NT2/D1 (cell line): ENCODE results near the gene ADAMTSL1.

Experiments
- DNase-seq: peaks from one replicate; pipeline ENCODE4 v3.0.0-alpha.2; 2011; ENCODE audit warnings: low read depth, low spot score
- H3K27me3 ChIP-seq: 2 replicates; pipeline ENCODE4 v1.6.0; 2011; ENCODE audit warnings: mild to moderate bottlenecking; ENCODE audit not compliant: insufficient read length, insufficient read depth
- H3K36me3 ChIP-seq: 2 replicates; pipeline ENCODE4 v1.6.1; 2011; ENCODE audit warnings: mild to moderate bottlenecking, low read length, mixed read lengths; ENCODE audit not compliant: insufficient read depth, insufficient read length
- H3K4me1 ChIP-seq: 2 replicates; pipeline ENCODE4 v1.5.1; 2011; ENCODE audit not compliant: insufficient read depth, insufficient read length
- H3K4me3 ChIP-seq: 2 replicates; pipeline ENCODE4 v1.5.1; 2011; ENCODE audit warnings: low read depth; ENCODE audit not compliant: insufficient read length
- H3K9ac ChIP-seq: 2 replicates; pipeline ENCODE4 v1.6.0; 2011; ENCODE audit warnings: low read depth; ENCODE audit not compliant: insufficient read length
- H3K9me3 ChIP-seq: 2 replicates; pipeline ENCODE4 v1.5.1; 2011; ENCODE audit warnings: mild to moderate bottlenecking, low read length; ENCODE audit not compliant: insufficient read depth
- SUZ12 ChIP-seq: IDR thresholded peaks from 2 replicates; pipeline ENCODE4 v1.6.1; 2011; ENCODE audit not compliant: insufficient read length, insufficient read depth; ENCODE audit errors: extremely low read depth
- YY1 ChIP-seq: IDR thresholded peaks from 2 replicates; pipeline ENCODE4 v1.6.1; 2011; ENCODE audit not compliant: insufficient read length, insufficient read depth
- ZNF274 ChIP-seq: IDR thresholded peaks from 2 replicates; pipeline ENCODE4 v1.6.1; 2011; ENCODE audit warnings: mild to moderate bottlenecking, low read depth, low read length

The ADAMTSL1 gene

DNA sequence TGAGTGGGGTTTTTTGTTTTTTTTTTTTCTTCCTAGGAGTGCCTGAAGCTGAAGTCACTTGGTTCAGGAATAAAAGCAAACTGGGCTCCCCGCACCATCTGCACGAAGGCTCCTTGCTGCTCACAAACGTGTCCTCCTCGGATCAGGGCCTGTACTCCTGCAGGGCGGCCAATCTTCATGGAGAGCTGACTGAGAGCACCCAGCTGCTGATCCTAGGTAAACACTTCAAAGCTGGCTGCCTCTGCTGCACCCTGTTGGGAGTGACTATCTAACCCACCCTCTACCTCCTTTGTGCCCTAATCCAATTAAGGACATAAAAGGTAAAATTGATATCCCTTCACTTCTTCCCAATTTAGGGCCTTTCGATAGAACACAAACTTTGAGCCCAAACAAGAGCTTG, 352.3 kb downstream of the ADAMTSL1 start:
- DNase-seq: no peak
- Histone ChIP-seq H3K36me3 (no peaks in the 10 kb centered on the region), H3K27me3 (no peaks in the 10 kb centered on the region), H3K9me3 (no peaks in the 10 kb centered on the region), H3K9ac (no peak overlapping the region), H3K4me3 (no peak overlapping the region), H3K4me1 (peaks cover 2% of the 10 kb centered on the region)
- TF ChIP-seq ZNF274 (no peak), SUZ12 (no peak), YY1 (no peak)

DNA sequence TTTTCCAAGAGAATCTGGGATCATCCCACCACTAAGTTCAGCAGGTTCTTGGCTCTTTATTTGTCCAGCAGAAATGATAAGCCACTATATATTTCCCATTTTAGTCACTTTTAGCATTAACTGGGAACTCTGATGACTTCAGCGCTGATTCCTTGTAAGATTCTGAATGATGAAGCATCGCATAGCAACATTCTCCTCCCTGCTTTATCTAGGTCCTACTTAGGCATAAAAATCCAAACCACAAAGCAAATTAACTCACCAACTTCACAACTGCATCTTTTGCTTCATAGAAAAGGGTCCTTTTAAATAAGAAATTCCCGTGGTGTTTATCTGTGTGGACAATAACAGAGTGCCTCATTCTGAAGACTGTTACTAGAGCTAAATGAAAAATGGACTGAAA, 355.1 kb downstream of the ADAMTSL1 start:
- no peaks in the 10 kb centered on the region for H3K27me3 ChIP-seq
- DNase-seq: no peak
- no peaks in the 10 kb centered on the region for H3K36me3 ChIP-seq
- TF ChIP-seq YY1 (no peak), SUZ12 (no peak), ZNF274 (no peak)
- no peak overlapping the region for H3K9ac ChIP-seq
- H3K9me3 ChIP-seq: no peaks in the 10 kb centered on the region
- H3K4me1 ChIP-seq: peaks cover 2% of the 10 kb centered on the region
- no peak overlapping the region for H3K4me3 ChIP-seq

DNA sequence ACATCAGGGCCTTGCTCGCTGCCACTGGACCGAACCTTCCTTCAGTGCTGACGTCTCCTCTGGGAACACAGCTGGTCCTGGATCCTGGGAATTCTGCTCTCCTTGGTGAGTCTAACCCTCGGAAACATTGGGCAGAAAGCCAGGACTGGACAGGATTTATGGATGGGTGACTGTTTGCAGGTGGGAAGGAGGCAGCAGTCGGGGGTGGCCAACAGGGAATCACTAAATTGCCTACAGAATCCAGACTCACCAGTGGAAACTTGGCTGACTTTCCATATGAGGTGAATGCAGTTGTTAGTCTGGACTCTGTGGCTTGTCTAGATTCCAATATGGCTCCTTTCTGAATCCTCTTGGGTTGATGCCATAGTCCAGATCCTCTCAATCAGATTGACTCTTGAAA, 355.9 kb downstream of the ADAMTSL1 start:
- peaks cover 2% of the 10 kb centered on the region for H3K4me1 ChIP-seq
- no peak for DNase-seq
- no peak overlapping the region for H3K4me3 ChIP-seq

DNA sequence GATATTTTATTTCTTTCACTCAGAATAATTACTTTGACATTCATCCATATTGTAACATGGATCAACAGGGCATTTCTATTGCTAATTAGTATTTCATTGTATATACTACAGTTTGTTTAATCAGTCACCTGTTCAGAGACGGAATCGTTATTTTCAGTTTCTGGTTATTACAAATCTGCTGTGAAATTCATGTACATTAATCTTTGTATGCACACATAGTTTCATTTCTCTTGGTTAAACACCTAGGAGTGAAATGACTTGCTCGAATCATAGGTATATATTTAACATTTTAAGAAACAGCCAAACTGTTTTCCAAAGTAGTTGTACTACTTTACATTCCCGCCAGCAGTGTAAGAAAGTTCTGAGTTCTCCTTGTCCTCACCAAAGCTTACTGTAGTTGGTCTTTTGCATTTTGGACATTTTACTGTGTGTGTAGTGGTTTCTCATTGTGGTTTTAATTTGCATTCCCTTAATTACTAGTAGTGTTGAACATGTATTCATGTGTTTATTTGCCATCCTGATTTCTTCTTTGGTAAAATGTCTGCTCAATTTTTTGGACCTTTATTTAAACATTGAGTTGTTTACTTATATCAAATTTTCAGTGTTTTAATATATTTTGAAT, 360.9 kb downstream of the ADAMTSL1 start:
- TF ChIP-seq YY1 (no peak), SUZ12 (no peak), ZNF274 (no peak)
- H3K9ac ChIP-seq: no peak overlapping the region
- no peaks in the 10 kb centered on the region for H3K4me1 ChIP-seq
- no peaks in the 10 kb centered on the region for H3K27me3 ChIP-seq
- DNase-seq: no peak
- no peaks in the 10 kb centered on the region for H3K36me3 ChIP-seq
- H3K4me3 ChIP-seq: no peak overlapping the region
- no peaks in the 10 kb centered on the region for H3K9me3 ChIP-seq

More for the DNA sequence above, 355.9 kb downstream of the ADAMTSL1 start:
- no peak overlapping the region for H3K9ac ChIP-seq
- TF ChIP-seq SUZ12: no peak
- no peak for TF ChIP-seq ZNF274
- TF ChIP-seq YY1: no peak
- no peaks in the 10 kb centered on the region for H3K27me3 ChIP-seq
- no peaks in the 10 kb centered on the region for H3K9me3 ChIP-seq
- H3K36me3 ChIP-seq: no peaks in the 10 kb centered on the region

DNA sequence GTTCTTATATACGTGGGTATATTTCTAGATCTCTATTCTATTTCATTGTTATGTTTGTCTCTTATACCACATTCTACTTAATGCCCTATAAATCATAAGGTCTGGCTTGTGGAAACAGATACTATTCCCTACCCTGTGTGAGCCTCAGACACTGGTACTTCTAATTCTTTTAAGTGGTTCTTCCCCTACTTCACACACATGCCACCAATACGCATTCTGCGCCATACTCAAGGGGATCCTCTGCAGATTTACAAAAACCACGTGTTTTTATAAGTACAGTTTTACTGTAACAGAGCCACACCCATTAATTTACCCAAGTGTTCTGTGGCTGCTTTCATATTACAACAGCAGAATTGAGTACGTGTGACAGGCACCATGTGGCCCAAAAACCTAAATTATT, 363.4 kb downstream of the ADAMTSL1 start:
- H3K4me1 ChIP-seq: no peaks in the 10 kb centered on the region
- H3K4me3 ChIP-seq: no peak overlapping the region
- no peaks in the 10 kb centered on the region for H3K27me3 ChIP-seq
- no peaks in the 10 kb centered on the region for H3K36me3 ChIP-seq
- TF ChIP-seq ZNF274 (no peak), SUZ12 (no peak), YY1 (no peak)
- no peaks in the 10 kb centered on the region for H3K9me3 ChIP-seq
- no peak for DNase-seq
- H3K9ac ChIP-seq: no peak overlapping the region

DNA sequence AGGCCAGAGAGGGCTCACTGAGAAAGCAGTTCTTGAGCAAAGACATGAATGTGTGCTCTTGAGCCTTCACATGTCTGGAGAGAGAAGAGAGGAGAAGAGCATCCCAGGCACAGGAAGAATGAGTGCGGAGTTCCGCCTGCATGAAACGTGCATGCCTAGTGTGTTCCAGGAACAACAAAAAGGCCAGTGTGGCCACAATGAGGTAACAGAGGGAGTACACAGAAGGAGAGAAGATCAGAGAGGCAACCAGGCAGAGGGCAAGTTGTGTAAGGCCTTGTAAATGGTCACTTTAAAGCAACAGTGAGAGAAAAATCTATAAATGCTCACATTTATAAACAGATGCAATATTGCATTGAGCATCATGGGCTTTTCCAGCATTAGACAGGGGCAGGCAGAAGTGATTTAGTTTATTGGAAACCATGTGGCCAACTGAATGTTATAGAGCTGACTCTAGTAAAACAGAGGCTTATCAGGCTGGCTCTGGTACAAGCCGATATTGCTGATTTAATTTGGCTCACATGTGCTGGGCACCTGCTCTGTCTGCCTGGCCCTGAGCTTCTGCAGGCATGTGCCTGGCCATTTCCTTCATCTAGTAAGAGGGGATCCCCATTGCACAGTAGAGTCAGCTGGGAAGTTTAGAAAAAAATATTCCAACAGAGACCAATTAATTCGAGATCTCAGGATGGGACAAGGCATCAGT, 373.8 kb downstream of the ADAMTSL1 start:
- H3K4me1 ChIP-seq: no peaks in the 10 kb centered on the region
- peaks cover 13% of the 10 kb centered on the region; the same call in 1 of the 2 replicates for H3K9me3 ChIP-seq
- H3K9ac ChIP-seq: no peak overlapping the region
- no peaks in the 10 kb centered on the region for H3K36me3 ChIP-seq
- no peak for DNase-seq
- H3K4me3 ChIP-seq: no peak overlapping the region
- no peaks in the 10 kb centered on the region for H3K27me3 ChIP-seq
- TF ChIP-seq ZNF274: no peak
- no peak for TF ChIP-seq YY1
- TF ChIP-seq SUZ12: no peak

DNA sequence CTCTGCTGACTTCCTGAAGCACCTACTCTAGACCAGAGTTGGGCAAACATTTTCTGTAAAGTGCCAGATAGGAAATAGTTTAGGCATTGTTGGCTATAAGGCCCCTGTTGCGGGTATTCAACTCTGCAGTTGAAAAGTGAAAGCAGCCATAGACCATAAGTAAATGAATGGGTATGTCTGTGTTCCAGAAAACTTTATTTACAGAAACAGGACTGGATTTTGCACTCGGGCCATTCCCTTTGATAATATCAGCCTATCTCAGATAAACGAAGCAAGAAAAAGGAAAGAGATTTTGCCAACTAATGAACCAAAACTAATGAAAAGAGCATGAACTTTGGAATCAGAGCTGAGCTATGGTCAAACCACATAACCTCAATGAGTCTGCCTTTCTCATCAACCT, 374.7 kb downstream of the ADAMTSL1 start:
- no peaks in the 10 kb centered on the region for H3K36me3 ChIP-seq
- no peaks in the 10 kb centered on the region for H3K27me3 ChIP-seq
- H3K4me1 ChIP-seq: no peaks in the 10 kb centered on the region
- H3K9ac ChIP-seq: no peak overlapping the region
- peaks cover 13% of the 10 kb centered on the region; the same call in 1 of the 2 replicates for H3K9me3 ChIP-seq
- no peak overlapping the region for H3K4me3 ChIP-seq
- no peak for DNase-seq
- no peak for TF ChIP-seq ZNF274
- no peak for TF ChIP-seq SUZ12
- no peak for TF ChIP-seq YY1
